Measurements from ENCODE around the gene OR9I1. TPM values are rescaled to one million over a fixed set of nuclear protein-coding genes. Genes with fewer than 3 reads are reported as not detected.

Gene OR9I1
- not detected for total RNA-seq

- Mint-ChIP-seq H3K27me3 (peaks cover 3% of the 10 kb centered on the region), H3K36me3 (no peaks in the 10 kb centered on the region), H3K9me3 (no peaks in the 10 kb centered on the region), H3K4me3 (no peak within 1 kb of the TSS), H3K4me1 (no peaks in the 10 kb centered on the region), H3K27ac (no peak within 1 kb of the TSS)
- no peak for DNase-seq
Measured at GRCh38 chr11:58125469-58125868, at the start of gene OR9I1. Gene OR9I1, minus strand, starts transcription at chr11:58125530. Its CDS starts 6,086 bp downstream, at chr11:58119444.

DNA sequence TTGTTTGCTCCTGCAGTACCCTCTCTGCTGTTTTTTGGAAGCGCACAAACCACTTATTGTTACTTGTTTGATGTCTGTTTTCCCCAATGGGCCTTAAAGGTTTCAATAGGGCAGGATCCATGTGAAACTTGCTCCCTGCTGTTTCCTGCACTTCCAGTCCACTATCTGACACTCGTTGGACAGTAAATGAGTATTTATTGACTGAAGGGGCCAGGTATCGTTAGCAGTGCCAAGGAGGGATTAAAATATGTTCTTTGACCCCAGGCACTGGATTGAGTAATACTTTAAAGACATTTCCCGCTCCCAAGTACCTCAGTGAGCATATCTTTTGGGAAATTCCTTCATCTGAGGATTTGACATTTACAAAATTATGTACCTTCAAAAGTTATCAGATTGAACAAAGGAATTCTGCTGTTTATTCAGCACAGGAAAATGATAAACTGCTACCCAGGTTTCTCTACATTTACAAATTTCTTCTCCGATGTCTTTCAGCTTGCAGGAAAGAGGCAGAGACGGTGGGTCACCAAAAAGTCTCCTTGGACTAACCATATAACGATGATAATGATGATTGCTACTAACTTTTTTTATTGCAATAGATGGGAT lies 40.3 kb upstream of the OR9I1 start:
- Mint-ChIP-seq H3K9me3 (peaks cover under 1% of the 10 kb centered on the region), H3K36me3 (no peaks in the 10 kb centered on the region), H3K4me3 (no peak overlapping the region), H3K27ac (no peak overlapping the region), H3K27me3 (peaks cover 12% of the 10 kb centered on the region), H3K4me1 (no peaks in the 10 kb centered on the region)
- no peak for DNase-seq

GRCh38 chr11:58164990-58165389 lies 39.7 kb upstream of the OR9I1 start:
- Mint-ChIP-seq H3K36me3 (no peaks in the 10 kb centered on the region), H3K27me3 (peaks cover 12% of the 10 kb centered on the region), H3K27ac (no peak overlapping the region), H3K4me1 (no peaks in the 10 kb centered on the region), H3K9me3 (peaks cover 2% of the 10 kb centered on the region), H3K4me3 (no peak overlapping the region)
- DNase-seq = no peak

DNA sequence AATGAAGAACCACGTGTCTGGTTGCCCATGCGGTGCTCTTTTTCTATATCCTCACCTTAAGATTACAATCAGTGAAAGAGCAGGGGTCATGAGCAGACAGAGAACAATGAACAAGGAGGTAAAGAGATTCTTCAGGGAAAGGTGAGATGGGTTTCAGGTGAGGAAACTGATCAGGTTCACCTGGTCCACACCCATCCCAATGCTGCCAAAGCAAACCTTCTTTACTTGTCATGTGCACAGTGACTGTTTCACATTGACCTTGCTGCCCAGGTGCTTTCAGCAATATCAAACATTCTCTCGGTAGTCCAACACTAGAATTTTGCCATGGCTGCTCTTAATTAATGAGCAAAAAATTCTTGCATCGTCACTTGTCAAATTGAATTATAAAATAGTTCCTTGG lies 39.1 kb upstream of the OR9I1 start:
- H3K4me1 Mint-ChIP-seq = no peaks in the 10 kb centered on the region
- peaks cover 2% of the 10 kb centered on the region for H3K9me3 Mint-ChIP-seq
- DNase-seq = no peak
- no peak overlapping the region for H3K27ac Mint-ChIP-seq
- H3K27me3 Mint-ChIP-seq = peaks cover 17% of the 10 kb centered on the region
- no peak overlapping the region for H3K4me3 Mint-ChIP-seq
- no peaks in the 10 kb centered on the region for H3K36me3 Mint-ChIP-seq

GRCh38 chr11:58152781-58153180 lies 27.5 kb upstream of the OR9I1 start:
- no peak for DNase-seq
- H3K36me3 Mint-ChIP-seq = no peaks in the 10 kb centered on the region
- H3K4me3 Mint-ChIP-seq = no peak overlapping the region
- H3K4me1 Mint-ChIP-seq = no peaks in the 10 kb centered on the region
- peaks cover 20% of the 10 kb centered on the region for H3K27me3 Mint-ChIP-seq
- H3K9me3 Mint-ChIP-seq = no peaks in the 10 kb centered on the region
- H3K27ac Mint-ChIP-seq = no peak overlapping the region

DNA sequence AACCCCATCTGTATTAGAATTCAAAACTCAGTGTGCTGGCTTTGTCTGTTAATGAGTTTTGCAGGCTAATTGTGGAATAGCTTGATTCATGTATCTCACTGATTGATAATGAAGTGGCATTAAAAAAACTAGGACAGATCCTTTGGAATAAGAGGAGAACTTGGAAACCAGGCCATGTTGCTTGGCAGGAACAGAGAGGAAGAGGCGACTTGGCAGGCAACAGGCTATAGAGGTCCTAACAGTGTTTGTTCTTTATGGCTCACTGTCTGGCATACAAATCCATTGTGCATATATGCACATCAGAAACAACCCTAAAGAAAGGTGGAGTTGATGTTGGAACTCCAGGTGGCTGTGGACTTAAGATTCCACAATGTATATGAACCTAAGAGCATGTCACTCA lies 17.4 kb upstream of the OR9I1 start:
- H3K4me1 Mint-ChIP-seq = no peaks in the 10 kb centered on the region
- H3K9me3 Mint-ChIP-seq = peaks cover 2% of the 10 kb centered on the region
- H3K36me3 Mint-ChIP-seq = no peaks in the 10 kb centered on the region
- peaks cover 7% of the 10 kb centered on the region for H3K27me3 Mint-ChIP-seq
- H3K4me3 Mint-ChIP-seq = no peak overlapping the region
- H3K27ac Mint-ChIP-seq = no peak overlapping the region
- no peak for DNase-seq

DNA sequence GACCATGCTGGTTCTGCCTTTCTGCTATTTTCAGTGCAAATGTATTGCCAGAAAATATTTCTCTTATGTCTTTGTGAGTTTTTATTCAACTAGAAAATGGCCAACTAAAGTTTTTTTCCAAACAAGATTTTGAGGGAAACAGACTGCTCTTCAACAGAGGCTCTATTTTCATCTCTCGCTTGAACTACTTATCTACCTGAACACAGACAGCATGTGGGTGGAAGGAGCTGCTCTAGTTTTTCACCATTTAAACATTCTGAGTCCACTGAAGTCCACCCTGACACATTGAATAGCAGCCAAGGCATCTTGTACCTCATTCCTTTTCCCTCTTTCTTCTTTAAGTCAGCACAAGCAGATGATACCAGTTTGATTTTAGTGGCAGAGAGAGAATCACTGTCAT lies 9.8 kb upstream of the OR9I1 start:
- Mint-ChIP-seq H3K9me3 (no peaks in the 10 kb centered on the region), H3K27ac (no peak overlapping the region), H3K4me1 (no peaks in the 10 kb centered on the region), H3K4me3 (no peak overlapping the region), H3K27me3 (no peaks in the 10 kb centered on the region), H3K36me3 (no peaks in the 10 kb centered on the region)
- no peak for DNase-seq

DNA sequence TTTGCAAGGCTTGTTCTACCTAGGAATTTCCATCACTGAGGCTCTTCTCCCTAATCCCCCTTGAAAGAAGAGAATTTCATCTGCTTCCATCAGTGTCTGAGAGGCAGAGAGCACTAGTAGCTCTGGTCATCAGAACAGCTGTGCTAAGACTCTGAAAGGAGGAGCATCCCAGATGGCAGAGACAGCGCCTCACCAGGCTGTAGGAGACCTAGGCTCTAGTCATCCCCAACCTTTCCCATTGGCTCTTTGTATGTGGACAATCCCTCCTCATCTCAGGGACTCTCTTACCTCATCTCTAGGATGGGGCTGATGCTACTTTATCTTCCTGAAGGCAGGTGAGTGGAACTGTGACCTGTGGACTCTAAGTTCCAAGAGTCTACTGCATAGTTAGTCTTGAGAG lies 8.8 kb upstream of the OR9I1 start:
- Mint-ChIP-seq H3K4me1 (no peaks in the 10 kb centered on the region), H3K36me3 (no peaks in the 10 kb centered on the region), H3K27ac (no peak overlapping the region), H3K4me3 (no peak overlapping the region), H3K9me3 (no peaks in the 10 kb centered on the region), H3K27me3 (no peaks in the 10 kb centered on the region)
- no peak for DNase-seq

- no peaks in the 10 kb centered on the region for H3K27me3 Mint-ChIP-seq
- H3K4me1 Mint-ChIP-seq = no peaks in the 10 kb centered on the region
- DNase-seq = no peak
- H3K27ac Mint-ChIP-seq = no peak overlapping the region
- no peaks in the 10 kb centered on the region for H3K9me3 Mint-ChIP-seq
- no peak overlapping the region for H3K4me3 Mint-ChIP-seq
- no peaks in the 10 kb centered on the region for H3K36me3 Mint-ChIP-seq
Measured at GRCh38 chr11:58133309-58134076, 8.2 kb upstream of the OR9I1 start.

DNA sequence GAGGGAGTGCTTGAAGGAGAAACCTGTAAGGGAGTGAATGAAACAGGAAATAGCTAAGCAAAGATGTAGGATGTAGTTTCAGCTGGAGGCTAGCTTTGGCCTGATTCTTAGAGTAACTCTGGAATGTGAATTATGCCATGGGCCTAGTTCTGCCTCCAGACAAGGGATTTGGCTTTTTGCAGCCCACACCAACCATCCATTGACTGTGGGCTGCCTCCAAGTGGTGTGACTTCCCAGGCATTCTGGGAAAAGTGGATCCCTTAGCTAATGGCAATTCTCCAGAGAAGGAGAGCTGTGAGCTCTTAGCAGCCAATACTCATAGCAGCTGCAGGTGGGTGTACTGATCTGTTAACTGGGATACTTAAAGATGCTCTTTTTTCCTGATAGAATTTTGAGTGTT lies 2.0 kb upstream of the OR9I1 start:
- no peaks in the 10 kb centered on the region for H3K9me3 Mint-ChIP-seq
- no peaks in the 10 kb centered on the region for H3K27me3 Mint-ChIP-seq
- no peak overlapping the region for H3K4me3 Mint-ChIP-seq

DNA sequence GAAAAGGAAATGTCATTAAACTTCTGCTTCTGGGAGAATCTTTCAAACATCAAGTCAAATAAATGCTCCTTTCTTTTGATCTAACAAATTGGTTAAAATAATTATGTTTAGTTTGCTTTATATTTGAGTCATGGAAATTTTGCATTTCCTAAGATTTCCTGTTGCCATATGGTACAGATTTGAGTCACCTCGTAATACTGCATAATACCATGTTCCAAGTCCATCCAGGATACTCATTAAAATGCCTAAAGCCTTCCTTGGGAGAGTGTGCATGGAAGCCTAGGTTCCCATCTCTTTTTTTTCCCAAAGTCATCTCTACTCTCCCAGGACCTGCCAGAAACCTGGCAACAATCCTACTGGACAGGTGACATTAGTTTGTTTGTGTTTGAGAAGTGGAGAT lies 4.2 kb downstream of the OR9I1 start:
- Mint-ChIP-seq H3K4me3 (no peak overlapping the region), H3K27me3 (peaks cover 8% of the 10 kb centered on the region), H3K27ac (no peak overlapping the region), H3K4me1 (no peaks in the 10 kb centered on the region), H3K36me3 (no peaks in the 10 kb centered on the region), H3K9me3 (no peaks in the 10 kb centered on the region)
- no peak for DNase-seq

More for the DNA sequence above, 2.0 kb upstream of the OR9I1 start:
- DNase-seq = no peak
- H3K27ac Mint-ChIP-seq = no peak overlapping the region
- H3K4me1 Mint-ChIP-seq = no peaks in the 10 kb centered on the region
- no peaks in the 10 kb centered on the region for H3K36me3 Mint-ChIP-seq

DNA sequence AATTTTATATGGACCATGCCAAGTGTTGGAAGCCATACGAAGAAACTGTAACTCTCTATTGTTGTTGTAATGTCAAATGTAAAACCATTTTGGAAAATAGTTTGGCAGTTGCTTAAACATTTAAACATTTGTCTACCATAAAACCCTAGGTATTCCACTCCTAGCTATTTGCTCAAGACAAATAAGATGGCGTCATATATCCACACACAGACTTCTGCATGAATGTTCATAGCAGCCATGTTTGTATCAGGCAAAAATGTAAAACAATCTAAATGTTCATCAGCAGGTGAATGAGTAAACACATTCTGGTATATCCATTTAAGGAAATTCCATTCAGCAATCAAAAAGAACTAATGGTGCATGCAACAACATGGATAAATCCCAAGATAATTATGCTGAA lies 27.9 kb downstream of the OR9I1 start:
- Mint-ChIP-seq H3K36me3 (no peaks in the 10 kb centered on the region), H3K9me3 (peaks cover 4% of the 10 kb centered on the region), H3K27ac (no peak overlapping the region), H3K27me3 (peaks cover 3% of the 10 kb centered on the region), H3K4me3 (no peak overlapping the region), H3K4me1 (no peaks in the 10 kb centered on the region)
- DNase-seq = no peak

DNA sequence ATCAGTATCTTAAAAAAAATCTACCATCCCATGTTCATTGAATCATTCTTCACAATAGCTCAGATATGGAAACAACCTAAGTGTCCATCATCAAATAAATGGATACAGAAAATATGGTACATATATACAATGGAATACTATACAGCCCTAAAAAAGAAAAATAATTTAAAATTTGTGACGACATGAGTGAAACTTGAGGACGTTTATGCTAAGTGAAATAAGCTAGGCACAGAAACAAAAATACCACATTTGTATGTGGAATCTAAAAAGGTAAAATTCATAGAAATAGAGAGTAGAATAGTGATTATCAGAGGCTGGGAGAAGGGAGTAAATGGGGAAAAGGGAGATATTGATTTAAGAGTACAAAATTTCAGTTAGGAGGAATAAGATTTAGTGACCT lies 38.8 kb downstream of the OR9I1 start:
- Mint-ChIP-seq H3K27me3 (peaks cover 13% of the 10 kb centered on the region), H3K27ac (no peak overlapping the region)

GRCh38 chr11:58075781-58076180 lies 49.5 kb downstream of the OR9I1 start:
- no peaks in the 10 kb centered on the region for H3K36me3 Mint-ChIP-seq
- DNase-seq = no peak
- H3K4me3 Mint-ChIP-seq = no peak overlapping the region

More for the DNA sequence above, 38.8 kb downstream of the OR9I1 start:
- Mint-ChIP-seq H3K9me3 (peaks cover 4% of the 10 kb centered on the region), H3K4me3 (no peak overlapping the region), H3K36me3 (no peaks in the 10 kb centered on the region), H3K4me1 (no peaks in the 10 kb centered on the region)
- DNase-seq = no peak

GRCh38 chr11:58070585-58070984 lies 54.7 kb downstream of the OR9I1 start:
- DNase-seq = no peak

More at GRCh38 chr11:58075781-58076180, 49.5 kb downstream of the OR9I1 start:
- no peak overlapping the region for H3K27ac Mint-ChIP-seq
- no peaks in the 10 kb centered on the region for H3K4me1 Mint-ChIP-seq
- peaks cover 3% of the 10 kb centered on the region for H3K27me3 Mint-ChIP-seq
- H3K9me3 Mint-ChIP-seq = no peaks in the 10 kb centered on the region

GRCh38 chr11:58068655-58069054 lies 56.7 kb downstream of the OR9I1 start:
- no peak for DNase-seq
- H3K4me3 Mint-ChIP-seq = no peak overlapping the region
- no peak overlapping the region for H3K27ac Mint-ChIP-seq
- H3K4me1 Mint-ChIP-seq = no peaks in the 10 kb centered on the region
- H3K36me3 Mint-ChIP-seq = no peaks in the 10 kb centered on the region
- H3K9me3 Mint-ChIP-seq = no peaks in the 10 kb centered on the region
- H3K27me3 Mint-ChIP-seq = no peaks in the 10 kb centered on the region

More at GRCh38 chr11:58070585-58070984, 54.7 kb downstream of the OR9I1 start:
- H3K27me3 Mint-ChIP-seq = peaks cover 3% of the 10 kb centered on the region
- no peaks in the 10 kb centered on the region for H3K36me3 Mint-ChIP-seq
- no peak overlapping the region for H3K4me3 Mint-ChIP-seq
- no peaks in the 10 kb centered on the region for H3K9me3 Mint-ChIP-seq
- H3K27ac Mint-ChIP-seq = no peak overlapping the region
- H3K4me1 Mint-ChIP-seq = no peaks in the 10 kb centered on the region

All from activated naive CD8-positive, alpha-beta T cell treated with anti-CD3 and anti-CD28 coated beads for 36 hours (primary cell).